HG03139 (cell line): ENCODE results near the gene LSAMP.

Experiments used
- ATAC-seq: cut with Tn5 transposase; IDR thresholded peaks from one replicate; pipeline ENCODE4 v1.9.1; 2021; ENCODE audit not compliant: unreplicated experiment

Gene LSAMP

DNA sequence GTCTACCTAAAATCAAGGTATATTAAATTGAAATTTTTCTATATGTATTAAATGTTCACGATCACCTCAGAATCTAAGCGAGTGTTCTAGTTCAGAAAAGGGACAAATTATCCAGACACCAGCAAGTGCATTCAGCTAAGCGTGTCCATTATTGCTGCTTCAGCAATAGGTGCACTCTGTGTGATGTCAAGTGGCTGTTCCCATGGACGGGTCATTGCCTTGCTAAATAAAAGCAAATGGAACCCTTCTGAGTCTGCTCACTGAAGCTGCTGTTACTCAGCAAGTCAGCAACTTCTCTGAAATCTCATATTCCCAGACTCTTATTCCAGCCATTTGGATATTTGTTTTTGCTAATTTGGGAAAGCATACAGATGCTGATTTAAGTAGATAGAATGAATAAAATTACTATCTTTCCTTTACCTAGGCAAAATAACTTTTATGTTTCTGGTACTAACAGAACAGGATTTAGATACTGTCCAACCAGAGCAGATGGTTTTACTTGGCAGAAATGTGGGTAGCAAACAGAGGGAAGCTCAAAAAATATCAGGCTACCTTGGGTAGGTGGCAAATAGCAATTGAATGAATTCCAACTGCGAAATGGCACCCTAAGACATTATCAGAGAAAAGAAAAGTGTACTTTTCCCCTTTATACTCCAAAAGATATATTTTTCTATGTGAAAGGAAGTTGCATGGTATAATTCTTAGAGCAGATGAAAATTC lies 415.0 kb downstream of the LSAMP start:
- no peak for ATAC-seq

DNA sequence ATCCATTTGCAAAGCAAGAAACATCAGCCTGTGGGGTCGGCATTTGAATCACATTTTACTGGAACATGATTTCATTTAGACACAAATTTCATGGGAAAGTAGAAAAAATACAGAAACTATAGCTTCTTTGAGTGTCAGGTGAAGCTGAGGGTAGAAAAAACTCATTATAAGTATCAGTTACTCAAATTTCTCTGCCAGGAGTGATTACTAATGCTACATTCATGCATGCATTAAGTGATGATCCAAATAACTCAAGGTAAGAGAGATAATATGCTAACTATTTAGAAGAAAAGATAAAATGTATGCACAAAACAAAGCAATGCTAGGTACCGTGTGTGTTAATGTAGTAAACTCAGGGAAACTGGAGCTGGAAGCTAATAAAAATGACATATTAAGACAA lies 416.0 kb downstream of the LSAMP start:
- no peak for ATAC-seq

DNA sequence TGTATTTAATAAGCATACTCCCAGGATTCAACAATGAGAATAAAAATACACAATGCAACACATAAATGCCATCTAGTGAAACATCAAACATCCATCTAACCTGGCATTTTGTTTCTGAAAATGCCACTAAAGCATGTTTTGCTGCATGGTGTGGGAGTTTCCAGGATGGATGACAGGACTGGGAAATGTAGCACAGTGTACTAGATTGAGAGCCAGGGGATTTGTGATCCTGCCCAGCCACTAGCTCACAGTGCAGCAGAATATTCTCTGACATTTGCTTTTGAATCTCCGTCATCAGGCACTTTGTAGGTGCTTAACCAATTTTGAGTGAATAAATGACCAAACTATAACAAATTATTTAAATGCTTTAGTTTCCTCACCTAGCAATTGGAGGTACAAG lies 417.1 kb downstream of the LSAMP start:
- no peak for ATAC-seq

DNA sequence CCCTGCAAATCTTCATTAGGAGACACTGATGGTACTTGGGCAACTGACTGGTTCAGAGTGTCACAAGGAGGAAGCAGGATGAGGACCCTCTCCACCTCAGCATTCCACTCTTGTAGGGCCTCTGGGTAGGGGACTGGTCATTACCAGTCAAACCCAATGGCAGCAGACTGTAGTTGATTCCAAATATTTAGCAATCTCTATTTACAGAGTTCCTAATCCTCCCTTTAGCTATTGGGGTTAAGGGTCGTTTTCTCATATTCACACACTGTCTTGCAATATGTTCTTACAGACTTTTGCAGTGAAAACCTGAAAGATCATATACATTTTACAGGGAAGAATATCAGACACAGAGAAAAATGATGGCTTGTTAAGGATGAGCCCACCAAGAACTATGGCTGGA lies 424.3 kb downstream of the LSAMP start:
- no peak for ATAC-seq

DNA sequence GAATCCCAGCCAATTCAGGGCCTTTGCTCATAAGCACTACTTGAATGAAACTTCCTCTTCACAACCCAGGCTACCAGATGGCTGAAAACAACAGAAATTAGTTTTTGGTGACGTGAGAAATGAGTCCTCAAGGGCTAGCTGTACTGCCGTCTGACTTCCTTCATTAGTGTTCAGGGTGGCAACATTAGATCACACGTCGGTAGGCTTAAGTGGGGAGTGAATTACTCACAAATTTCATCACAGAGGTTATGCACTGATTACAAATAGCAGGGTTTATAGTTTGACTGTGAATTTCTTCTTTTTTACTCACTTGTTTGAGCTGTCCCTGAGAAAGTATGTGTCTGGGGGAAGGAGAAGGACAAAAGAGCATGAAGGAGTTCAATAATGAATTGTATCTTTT lies 424.8 kb downstream of the LSAMP start:
- ATAC-seq = no peak

DNA sequence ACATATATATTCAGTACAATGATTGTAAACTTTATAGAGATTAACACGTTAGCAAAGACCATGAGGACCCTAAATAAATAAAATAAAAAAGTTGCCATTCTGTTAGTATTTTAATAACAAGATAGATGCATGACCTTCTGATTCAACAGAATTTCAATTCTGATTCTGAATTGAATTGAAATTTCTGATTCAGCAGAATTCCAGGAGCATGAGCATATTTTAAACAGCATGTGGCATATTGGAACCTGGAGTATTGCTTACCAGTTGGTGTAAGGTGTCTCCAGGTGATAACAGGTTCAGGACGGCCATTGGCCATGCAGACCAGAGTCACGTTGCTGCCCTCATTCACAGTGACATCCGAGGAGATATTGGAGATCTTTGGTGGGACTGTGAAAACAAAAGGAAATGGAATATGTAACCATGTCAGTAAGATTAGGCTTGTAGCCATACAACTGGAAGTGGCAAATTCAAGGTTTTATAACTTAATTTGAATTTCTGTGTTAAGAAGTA lies 426.0 kb downstream of the LSAMP start:
- no peak for ATAC-seq

DNA sequence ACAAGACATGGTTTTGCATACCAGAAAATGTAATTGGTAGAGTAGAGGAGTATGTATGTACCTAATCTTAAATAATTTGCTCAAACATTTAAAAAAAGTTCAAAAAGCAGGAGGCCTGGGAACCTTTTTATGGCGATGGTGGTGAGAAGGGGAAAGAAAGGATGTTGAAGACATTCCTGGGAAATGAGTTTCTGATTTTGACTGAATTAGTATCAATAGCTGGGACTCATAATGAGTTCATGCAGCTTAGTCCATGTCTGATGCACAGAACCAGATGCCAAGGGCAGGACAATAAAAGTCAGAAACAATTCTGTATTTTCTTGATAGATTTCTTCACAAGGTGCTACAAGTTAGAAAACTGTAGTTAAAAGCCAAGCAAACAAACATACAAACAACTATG lies 426.6 kb downstream of the LSAMP start:
- no peak for ATAC-seq

DNA sequence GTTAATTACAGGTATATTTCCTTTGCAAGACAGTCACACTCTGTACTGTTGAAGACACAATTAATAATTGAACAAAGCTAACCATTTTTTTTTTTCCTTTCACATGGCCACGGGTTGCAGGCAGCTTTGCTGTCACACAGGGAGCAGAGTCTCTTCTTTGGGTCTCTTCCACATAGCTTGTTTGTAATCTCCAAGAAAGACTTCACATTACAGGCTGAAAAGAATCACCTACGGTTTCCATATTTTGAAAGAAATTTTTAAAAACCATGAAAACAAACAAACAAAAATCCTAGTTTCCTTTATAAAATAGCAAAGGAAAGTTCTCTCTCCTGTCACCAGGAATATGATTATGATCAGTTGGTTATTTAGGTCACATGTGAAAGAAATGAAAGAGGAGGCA lies 429.4 kb downstream of the LSAMP start:
- ATAC-seq = no peak

DNA sequence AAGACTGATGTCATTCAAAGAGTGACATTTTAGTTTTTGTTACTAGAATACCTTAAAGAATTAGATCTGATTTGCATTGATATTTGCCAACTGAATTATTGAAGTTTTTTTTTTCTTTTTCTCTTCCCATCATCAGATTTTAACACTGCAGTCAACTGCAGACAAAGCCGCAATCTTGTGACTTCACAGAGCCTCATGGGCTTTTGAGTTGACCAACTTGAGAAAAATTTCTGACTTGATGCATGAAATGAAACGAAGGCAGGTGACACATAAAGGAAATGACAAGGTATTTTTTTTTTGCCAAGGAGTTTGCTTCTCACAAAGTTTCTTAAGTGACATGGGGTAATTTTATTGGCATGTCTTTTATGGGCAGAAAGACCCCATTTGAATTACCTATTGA lies 438.3 kb downstream of the LSAMP start:
- ATAC-seq = no peak

DNA sequence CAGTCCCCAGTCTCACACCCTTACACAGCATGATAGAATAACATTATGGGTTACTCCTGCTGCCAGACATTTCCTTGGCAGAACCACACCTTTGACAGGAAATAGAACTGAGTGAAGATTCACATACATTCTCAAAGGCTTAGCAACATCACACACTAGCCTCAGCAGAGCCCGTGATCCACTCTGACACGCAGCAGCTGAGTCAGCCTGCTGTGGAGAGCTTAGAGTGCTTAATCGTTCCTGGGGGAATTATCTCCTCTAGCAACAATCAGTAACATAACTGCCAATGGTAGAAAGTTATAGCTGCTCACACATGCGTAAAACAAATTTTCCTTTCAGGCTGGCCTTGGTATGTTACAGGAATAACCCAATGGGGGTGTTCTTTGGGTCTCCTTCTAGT lies 439.9 kb downstream of the LSAMP start:
- ATAC-seq = no peak

DNA sequence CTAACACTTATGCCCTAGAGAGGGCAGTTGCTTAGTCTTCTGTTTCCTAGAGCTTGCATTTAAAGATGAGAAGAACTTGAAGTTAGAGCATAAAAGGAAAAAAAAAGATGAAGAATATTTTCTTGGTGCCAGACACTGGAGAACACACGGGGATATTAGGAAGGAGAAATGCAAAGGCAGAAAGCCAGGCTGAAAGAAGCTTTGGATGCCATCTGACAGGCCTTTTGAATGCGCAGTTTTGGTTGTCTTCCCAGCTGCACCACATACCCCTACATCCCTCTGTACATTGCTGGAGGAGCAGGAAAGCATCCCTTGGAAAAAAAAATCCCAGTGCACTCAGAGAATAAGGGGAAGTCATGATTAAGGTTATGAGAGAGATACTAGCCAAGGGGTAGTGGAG lies 443.1 kb downstream of the LSAMP start:
- no peak for ATAC-seq

DNA sequence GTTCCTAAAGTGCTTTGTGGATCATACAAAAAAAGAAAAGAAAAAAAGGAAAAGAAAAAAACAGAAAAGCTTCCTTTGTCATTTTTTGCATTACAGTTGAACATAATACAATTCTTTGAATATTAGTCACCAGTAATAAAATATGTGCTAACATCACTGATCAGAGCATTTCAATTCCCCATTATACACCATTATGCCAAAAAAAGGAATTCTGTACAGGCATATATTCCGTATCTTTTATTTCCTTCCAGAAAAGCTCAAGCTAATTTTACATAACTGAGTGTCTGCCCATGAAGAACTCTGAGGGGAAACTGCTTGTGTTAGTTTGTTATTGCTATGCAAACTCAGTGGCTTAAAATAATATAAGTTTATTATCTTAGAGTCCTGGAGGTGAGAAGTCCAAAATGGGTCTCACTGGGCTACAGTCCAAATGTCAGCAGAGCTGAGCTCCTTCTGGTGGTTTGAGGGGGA lies 444.1 kb downstream of the LSAMP start:
- ATAC-seq = no peak

DNA sequence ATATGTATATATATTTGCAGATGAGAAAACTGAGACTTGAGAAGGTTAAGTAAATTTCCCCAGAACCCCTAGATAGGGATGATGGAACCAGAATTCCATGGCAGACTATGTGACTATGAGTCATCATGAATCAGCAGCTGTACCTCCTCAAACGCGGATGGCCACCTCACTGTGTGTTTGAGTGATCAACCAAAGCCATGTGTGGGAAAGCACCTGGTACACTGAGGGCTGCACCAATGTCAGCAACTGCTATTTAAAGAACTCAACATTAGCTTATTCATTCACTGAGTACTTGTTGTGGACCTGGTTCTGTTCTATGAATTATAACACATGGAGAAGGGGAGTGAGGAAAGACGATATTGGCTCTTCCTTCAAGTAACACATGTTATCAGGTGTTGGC lies 445.0 kb downstream of the LSAMP start:
- no peak for ATAC-seq

DNA sequence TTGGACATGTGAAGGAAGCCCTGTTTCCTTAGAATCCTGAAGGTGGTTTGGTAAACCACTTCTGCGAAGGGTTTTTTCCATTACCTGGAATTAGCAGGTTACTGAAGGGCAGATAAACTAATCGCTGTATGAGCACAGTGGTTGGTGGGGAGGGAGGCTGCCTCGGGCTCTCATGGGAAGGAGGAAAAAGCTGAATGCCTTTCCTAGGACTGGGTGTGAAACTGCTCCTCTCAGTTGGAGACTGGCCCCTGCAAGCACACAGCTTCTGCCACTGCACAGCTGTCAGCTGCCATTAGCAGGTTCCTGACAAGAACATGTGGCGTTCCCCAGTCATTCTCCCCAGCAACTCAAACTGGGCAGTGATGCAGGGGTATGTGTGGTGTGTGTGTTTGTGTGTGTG lies 445.7 kb downstream of the LSAMP start:
- no peak for ATAC-seq

DNA sequence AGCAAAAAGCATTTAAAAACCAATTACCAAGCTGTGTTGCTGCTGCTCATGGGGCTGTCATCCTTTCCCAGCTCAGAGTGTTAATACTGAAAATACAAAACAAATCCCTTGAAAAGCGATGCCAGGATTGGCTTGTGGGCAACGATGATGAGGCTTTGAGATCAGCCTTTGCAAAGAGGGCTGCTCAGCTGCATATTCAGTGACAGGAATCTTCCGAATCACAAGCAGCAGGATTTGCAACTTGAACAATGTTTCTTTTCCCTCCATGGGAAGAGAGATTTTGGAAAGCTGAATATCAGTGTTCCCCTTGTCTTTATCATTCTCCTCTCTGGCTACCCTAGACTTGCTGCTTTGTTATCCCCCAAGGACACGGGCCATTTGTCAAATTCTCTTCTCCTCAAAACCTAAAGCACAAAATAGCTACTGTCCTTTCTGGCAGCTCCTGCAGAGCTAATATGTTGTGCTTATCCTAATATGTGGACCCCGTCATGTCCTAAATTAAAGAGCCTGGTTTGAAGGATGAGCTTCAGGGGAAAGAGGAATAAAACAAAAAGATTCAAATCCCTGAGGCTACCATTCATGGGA lies 446.2 kb downstream of the LSAMP start:
- no peak for ATAC-seq

DNA sequence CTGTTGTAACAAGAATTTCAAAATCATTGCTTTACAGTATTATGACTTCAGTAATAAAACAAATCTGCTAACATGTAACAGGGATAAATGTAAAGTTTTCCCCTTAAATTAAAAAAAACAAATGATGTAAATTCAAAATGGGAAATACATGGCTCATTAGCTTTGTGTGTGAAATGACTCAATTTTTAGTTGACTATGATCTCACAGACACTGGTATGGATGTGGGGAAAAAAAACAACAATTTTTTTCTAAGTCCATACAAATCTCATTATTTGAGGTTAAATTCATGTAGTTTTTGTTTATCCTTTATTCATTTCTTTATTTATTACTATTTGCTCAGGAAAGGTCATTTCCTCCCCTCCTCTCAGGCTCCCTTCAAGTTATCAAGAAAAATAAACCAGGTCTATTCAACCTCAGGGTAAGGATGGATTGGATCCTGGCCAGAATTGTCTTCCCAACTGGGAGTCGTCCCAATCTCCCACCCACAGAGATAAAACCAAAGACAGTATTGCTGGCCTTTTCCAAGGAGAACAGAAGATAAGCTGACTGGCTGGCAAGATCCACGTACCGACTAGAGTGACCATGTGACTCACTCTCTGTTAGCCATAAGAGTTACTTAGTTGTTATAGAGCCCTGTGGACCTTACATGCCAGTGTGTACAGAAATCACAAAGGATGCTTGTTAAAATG lies 448.7 kb downstream of the LSAMP start:
- no peak for ATAC-seq

DNA sequence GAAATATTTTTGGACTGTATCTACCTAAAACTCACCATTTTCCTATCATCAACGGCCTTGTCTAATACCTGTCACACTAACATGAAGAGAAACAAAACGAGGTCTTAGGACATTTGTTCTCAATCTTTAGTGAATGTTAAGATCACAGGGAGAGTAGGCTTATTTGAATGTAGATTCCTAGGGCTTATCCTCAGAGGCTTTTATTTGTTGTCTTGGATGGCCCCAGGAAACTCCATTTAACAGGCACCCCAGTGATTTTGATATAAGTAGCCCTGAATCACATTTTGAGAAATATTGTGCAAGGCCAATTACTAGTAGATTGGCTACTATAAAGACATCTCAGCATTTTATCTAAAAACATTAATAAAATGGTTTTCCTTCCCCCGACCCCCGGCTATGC lies 454.6 kb downstream of the LSAMP start:
- ATAC-seq = no peak

DNA sequence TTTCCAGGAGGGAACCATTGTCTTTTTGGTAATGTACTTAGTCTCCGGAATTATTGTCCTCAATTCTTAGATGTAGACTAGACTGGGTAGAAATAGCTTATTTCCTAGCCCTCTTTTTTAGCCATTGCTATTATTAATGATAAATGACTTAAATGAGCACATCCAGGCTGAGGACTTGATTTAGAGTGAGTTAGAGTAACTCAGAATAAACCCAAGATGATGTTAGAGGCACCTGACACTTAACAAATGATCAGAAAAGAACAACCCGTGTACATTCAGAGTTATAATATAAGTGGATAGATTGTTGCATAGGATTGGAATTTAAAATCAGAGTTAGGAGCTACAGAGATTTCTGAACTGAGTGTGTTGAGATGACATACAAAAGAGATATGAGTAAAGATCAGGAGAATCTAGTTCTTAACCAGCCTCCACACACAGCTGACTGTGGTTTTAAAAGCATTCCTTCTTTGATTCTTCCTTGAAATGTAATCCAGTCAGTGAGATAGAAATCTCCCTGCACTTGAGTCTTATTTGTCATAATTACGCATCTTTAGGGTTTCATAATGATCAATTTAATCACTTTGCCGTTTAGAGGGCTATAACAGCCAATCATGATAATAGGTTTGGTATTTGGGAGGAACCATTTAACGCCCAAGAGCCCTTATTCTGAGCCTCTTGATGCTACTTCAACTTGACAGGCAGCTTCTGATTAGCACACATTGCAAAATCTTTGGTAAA lies 455.4 kb downstream of the LSAMP start:
- no peak for ATAC-seq

DNA sequence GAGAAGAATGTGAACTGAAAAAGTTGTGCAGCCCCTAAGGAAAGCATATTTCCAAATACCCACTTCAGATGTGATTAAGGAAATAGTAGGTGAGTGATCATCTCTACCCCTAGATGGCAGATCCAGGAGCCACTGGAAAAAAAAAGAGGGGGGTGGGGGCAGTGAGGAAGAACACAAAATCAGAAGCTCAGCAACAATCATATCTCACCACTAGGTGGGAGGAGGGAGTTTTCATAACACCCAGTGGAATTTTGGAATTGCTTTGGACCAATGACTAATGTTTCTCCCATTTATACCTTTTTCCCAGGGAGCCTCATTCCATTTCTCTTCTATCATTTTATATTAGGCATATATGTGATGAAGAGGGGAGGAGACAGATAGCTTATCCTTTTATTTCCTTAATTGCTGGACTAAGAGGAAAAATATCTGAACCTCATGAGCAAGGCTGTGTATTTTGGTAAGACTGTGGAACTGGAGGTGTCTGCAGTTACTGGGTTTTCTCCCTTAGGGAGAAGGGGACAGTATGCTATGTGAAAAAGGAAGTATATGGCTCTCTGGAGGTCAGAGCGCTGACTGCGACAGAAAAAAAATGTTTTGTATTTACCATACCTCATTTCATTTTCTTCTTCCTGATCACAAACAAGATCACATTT lies 458.6 kb downstream of the LSAMP start:
- ATAC-seq = no peak

DNA sequence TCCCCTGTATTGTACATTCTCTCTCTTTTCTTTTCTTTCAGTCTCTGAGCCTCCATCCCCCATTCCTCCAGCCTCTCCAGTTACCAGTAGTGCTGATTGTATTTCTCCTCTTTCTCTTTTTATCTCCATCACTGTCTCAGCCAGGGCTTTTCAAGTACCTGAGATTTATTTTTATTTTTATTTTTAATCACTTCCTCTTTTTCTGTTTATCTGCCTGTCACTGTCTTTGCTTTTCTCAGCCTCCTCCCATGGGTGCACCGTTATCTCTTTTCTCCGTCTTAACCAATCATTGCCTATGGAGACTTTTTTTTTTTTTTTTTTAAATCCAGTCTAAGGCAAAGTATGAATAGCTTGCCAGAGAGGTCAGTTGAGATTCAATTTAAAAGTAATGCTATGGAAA lies 462.7 kb downstream of the LSAMP start:
- ATAC-seq = no peak

DNA sequence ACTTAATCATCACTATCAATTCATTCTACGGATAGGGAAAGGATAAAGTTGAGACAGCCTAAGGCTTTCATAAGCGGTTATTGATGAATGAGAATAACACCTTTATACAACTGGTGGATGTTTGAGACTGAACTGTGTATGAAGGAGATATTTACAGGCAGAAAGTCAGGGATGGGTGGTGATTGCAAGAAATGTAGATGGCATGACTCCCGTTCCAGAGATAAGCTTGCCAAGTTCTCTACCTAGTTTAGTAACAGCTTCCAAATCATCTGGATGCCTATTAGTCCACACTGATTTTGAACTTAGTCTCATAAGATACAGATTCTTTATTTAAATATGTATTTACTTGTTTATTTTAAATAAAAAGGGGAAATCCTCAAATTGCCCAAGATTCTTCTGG lies 463.2 kb downstream of the LSAMP start:
- ATAC-seq = no peak
